ENCODE data around the gene PDE6B. TPM values are rescaled to one million over a fixed set of nuclear protein-coding genes. Genes with fewer than 3 reads are reported as not detected.

PDE6B gene
- total and polyA plus RNA-seq, 2 of the 13 experiments (the other 11 are each of a cell fraction or from before 2014, with no cell fraction given) = 0.38 to 0.40 TPM

DNA sequence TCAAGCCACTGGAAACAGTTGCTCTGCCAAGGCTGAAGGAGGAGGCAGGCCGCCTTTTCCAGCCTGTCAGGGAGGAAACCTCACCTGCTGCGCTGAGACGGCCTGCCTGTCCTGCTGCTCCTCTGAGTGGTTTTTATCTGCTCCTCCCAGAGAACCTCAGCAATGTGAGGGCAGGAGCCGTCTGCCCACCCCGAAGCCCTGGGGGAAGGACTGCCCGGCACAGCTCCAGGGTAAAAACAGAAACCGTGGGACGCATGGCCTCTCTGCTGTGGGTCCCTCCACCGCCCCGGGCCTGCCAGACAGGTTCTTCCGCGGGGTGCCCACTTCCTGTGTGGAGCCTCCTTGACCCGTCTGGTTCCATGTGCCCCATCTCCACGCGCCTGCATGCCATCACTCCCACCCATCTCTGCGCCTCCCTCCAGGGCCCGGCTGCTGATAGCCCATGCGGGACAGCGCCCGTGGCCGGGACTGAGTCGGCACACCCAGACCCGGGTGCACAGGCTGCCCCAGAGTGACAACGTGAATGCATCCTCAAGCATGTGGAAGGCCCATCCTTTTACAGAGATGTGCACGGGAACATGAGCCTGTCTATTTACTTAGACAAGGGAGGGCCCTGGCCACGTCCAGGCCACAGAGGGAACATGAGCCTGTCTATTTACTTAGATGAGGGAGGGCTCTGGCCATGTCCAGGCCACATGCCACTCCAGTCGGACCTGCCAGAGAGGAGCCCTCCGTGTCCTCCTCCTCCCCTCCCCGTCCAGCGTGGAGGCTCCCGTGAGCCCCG is 67.6 kb downstream of the PDE6B start (continued):
- TF ChIP-seq, protein P1, sequence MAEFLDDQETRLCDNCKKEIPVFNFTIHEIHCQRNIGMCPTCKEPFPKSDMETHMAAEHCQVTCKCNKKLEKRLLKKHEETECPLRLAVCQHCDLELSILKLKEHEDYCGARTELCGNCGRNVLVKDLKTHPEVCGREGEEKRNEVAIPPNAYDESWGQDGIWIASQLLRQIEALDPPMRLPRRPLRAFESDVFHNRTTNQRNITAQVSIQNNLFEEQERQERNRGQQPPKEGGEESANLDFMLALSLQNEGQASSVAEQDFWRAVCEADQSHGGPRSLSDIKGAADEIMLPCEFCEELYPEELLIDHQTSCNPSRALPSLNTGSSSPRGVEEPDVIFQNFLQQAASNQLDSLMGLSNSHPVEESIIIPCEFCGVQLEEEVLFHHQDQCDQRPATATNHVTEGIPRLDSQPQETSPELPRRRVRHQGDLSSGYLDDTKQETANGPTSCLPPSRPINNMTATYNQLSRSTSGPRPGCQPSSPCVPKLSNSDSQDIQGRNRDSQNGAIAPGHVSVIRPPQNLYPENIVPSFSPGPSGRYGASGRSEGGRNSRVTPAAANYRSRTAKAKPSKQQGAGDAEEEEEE (CRISPR knock-in tag; IDR thresholded peaks at IDR 0.05; ENCODE audit: borderline replicate concordance) = no peak
- TF ChIP-seq SOX6 (IDR thresholded peaks at IDR 0.05) = no peak
- peak; percentile 73; the same call in 1 of the 2 replicates for TF ChIP-seq SOX6 (CRISPR knock-in tag; IDR thresholded peaks at IDR 0.05)
- no peak for TF ChIP-seq ZNF629 (CRISPR knock-in tag; conservative IDR thresholded peaks at IDR 0.05)
- no peak for TF ChIP-seq ZNF101 (CRISPR knock-in tag; IDR thresholded peaks at IDR 0.05; ENCODE audit: borderline replicate concordance, low read depth)
- TF ChIP-seq HIVEP1 (CRISPR knock-in tag; IDR thresholded peaks at IDR 0.05) = no peak
- TF ChIP-seq ZNF225 (CRISPR knock-in tag; IDR thresholded peaks at IDR 0.05) = peak; percentile 59; the same call in 1 of the 2 replicates
- TF ChIP-seq, protein P2, sequence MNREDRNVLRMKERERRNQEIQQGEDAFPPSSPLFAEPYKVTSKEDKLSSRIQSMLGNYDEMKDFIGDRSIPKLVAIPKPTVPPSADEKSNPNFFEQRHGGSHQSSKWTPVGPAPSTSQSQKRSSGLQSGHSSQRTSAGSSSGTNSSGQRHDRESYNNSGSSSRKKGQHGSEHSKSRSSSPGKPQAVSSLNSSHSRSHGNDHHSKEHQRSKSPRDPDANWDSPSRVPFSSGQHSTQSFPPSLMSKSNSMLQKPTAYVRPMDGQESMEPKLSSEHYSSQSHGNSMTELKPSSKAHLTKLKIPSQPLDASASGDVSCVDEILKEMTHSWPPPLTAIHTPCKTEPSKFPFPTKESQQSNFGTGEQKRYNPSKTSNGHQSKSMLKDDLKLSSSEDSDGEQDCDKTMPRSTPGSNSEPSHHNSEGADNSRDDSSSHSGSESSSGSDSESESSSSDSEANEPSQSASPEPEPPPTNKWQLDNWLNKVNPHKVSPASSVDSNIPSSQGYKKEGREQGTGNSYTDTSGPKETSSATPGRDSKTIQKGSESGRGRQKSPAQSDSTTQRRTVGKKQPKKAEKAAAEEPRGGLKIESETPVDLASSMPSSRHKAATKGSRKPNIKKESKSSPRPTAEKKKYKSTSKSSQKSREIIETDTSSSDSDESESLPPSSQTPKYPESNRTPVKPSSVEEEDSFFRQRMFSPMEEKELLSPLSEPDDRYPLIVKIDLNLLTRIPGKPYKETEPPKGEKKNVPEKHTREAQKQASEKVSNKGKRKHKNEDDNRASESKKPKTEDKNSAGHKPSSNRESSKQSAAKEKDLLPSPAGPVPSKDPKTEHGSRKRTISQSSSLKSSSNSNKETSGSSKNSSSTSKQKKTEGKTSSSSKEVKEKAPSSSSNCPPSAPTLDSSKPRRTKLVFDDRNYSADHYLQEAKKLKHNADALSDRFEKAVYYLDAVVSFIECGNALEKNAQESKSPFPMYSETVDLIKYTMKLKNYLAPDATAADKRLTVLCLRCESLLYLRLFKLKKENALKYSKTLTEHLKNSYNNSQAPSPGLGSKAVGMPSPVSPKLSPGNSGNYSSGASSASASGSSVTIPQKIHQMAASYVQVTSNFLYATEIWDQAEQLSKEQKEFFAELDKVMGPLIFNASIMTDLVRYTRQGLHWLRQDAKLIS (CRISPR knock-in tag; IDR thresholded peaks at IDR 0.05) = no peak
- TF ChIP-seq, protein P3, sequence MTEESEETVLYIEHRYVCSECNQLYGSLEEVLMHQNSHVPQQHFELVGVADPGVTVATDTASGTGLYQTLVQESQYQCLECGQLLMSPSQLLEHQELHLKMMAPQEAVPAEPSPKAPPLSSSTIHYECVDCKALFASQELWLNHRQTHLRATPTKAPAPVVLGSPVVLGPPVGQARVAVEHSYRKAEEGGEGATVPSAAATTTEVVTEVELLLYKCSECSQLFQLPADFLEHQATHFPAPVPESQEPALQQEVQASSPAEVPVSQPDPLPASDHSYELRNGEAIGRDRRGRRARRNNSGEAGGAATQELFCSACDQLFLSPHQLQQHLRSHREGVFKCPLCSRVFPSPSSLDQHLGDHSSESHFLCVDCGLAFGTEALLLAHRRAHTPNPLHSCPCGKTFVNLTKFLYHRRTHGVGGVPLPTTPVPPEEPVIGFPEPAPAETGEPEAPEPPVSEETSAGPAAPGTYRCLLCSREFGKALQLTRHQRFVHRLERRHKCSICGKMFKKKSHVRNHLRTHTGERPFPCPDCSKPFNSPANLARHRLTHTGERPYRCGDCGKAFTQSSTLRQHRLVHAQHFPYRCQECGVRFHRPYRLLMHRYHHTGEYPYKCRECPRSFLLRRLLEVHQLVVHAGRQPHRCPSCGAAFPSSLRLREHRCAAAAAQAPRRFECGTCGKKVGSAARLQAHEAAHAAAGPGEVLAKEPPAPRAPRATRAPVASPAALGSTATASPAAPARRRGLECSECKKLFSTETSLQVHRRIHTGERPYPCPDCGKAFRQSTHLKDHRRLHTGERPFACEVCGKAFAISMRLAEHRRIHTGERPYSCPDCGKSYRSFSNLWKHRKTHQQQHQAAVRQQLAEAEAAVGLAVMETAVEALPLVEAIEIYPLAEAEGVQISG (CRISPR knock-in tag; IDR thresholded peaks at IDR 0.05) = peak; percentile 45; the same call in 1 of the 2 replicates
- no peak for TF ChIP-seq KLF15 (CRISPR knock-in tag; IDR thresholded peaks at IDR 0.05; ENCODE audit: borderline replicate concordance)
- no peak for TF ChIP-seq CBX1 (IDR thresholded peaks at IDR 0.05; ENCODE audit: low read depth)
- no peak for TF ChIP-seq ZNF766 (CRISPR knock-in tag; IDR thresholded peaks at IDR 0.05; ENCODE audit: borderline replicate concordance)
- TF ChIP-seq, protein P4, sequence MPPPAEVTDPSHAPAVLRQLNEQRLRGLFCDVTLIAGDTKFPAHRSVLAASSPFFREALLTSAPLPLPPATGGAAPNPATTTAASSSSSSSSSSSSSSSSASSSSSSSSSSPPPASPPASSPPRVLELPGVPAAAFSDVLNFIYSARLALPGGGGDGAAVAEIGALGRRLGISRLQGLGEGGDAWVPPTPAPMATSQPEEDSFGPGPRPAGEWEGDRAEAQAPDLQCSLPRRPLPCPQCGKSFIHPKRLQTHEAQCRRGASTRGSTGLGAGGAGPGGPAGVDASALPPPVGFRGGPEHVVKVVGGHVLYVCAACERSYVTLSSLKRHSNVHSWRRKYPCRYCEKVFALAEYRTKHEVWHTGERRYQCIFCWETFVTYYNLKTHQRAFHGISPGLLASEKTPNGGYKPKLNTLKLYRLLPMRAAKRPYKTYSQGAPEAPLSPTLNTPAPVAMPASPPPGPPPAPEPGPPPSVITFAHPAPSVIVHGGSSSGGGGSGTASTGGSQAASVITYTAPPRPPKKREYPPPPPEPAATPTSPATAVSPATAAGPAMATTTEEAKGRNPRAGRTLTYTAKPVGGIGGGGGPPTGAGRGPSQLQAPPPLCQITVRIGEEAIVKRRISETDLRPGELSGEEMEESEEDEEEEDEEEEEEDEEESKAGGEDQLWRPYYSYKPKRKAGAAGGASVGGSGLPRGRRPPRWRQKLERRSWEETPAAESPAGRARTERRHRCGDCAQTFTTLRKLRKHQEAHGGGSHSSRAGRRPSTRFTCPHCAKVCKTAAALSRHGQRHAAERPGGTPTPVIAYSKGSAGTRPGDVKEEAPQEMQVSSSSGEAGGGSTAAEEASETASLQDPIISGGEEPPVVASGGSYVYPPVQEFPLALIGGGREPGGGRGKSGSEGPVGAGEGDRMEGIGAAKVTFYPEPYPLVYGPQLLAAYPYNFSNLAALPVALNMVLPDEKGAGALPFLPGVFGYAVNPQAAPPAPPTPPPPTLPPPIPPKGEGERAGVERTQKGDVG (CRISPR knock-in tag; IDR thresholded peaks at IDR 0.05; ENCODE audit: borderline replicate concordance) = peak; percentile 51; the same call in 1 of the 2 replicates
- TF ChIP-seq, protein P5, sequence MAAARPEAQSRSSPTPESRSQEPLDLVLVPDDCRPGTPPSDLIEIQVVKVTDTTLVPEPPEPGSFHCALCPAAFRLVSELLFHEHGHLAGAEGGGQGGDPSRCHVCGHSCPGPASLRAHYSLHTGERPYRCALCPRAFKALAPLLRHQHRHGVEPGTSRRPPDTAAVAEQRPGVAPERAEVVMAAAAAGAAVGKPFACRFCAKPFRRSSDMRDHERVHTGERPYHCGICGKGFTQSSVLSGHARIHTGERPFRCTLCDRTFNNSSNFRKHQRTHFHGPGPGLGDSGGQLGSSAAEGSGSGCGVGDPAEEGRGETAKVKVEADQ (CRISPR knock-in tag; IDR thresholded peaks at IDR 0.05; ENCODE audit: borderline replicate concordance) = no peak
- no peak for TF ChIP-seq GTF2F1 (IDR thresholded peaks at IDR 0.05; ENCODE audit: low read length)
